GM19238 (cell line): ENCODE data around the gene MYBBP1A.

Experiments
- DNase-seq: peaks from one replicate; pipeline ENCODE4 v3.0.0; 2011; ENCODE audit warnings: low spot score; ENCODE audit not compliant: insufficient read length

MYBBP1A gene

GRCh38 chr17:4522661-4523060 lies 32.5 kb downstream of the MYBBP1A start:
- no peak for DNase-seq

- no peak for DNase-seq
These were observed 34.1 kb downstream of the MYBBP1A start for GRCh38 chr17:4520894-4521600.

GRCh38 chr17:4520060-4520893 lies 34.9 kb downstream of the MYBBP1A start:
- no peak for DNase-seq

- DNase-seq = no peak
These were observed 35.8 kb downstream of the MYBBP1A start for GRCh38 chr17:4519361-4519788.

- no peak for DNase-seq
These were observed 36.3 kb downstream of the MYBBP1A start for GRCh38 chr17:4518901-4519300.

- no peak for DNase-seq
These were observed 38.4 kb downstream of the MYBBP1A start for GRCh38 chr17:4516735-4517134.

- DNase-seq = no peak
These were observed 39.7 kb downstream of the MYBBP1A start for GRCh38 chr17:4515501-4515900.

- no peak for DNase-seq
These were observed 40.4 kb downstream of the MYBBP1A start for GRCh38 chr17:4514779-4515178.

- no peak for DNase-seq
These were observed 41.0 kb downstream of the MYBBP1A start for GRCh38 chr17:4514206-4514605.

- DNase-seq = no peak
These were observed 41.8 kb downstream of the MYBBP1A start for GRCh38 chr17:4513113-4514032.

GRCh38 chr17:4512156-4513112 lies 42.8 kb downstream of the MYBBP1A start:
- no peak for DNase-seq

GRCh38 chr17:4511199-4511932 lies 43.8 kb downstream of the MYBBP1A start:
- no peak for DNase-seq

- no peak for DNase-seq
These were observed 44.6 kb downstream of the MYBBP1A start for GRCh38 chr17:4510618-4510941.

GRCh38 chr17:4509923-4510617 lies 45.1 kb downstream of the MYBBP1A start:
- no peak for DNase-seq

GRCh38 chr17:4509401-4509800 lies 45.8 kb downstream of the MYBBP1A start:
- DNase-seq = peak; percentile 69

GRCh38 chr17:4508207-4508606 lies 47.0 kb downstream of the MYBBP1A start:
- DNase-seq = no peak

- DNase-seq = no peak
These were observed 47.6 kb downstream of the MYBBP1A start for GRCh38 chr17:4507361-4508111.

- no peak for DNase-seq
These were observed 48.3 kb downstream of the MYBBP1A start for GRCh38 chr17:4506892-4507291.
